SK-N-SH treated with all-trans-retinoic acid at 6 μM for 48 hours (cell line): ENCODE measurements around the gene RNU5D-1.

Source experiments
- ATAC-seq: fragments of 200-7000 bp; cut with Tn5 transposase; 3 replicates; pipeline ENCODE4 v1.9.1; 2020; ENCODE audit warnings: mild to moderate bottlenecking, moderate library complexity
- ARNTL ChIP-seq: fragments of 450-650 bp; formaldehyde crosslinking; IDR thresholded peaks from 2 replicates; pipeline ENCODE4 v1.5.0; 2020; ENCODE audit warnings: low read depth, mild to moderate bottlenecking, moderate library complexity, borderline replicate concordance
- BACH2 ChIP-seq: fragments of 250-450 bp; sonication (Bioruptor Pico); IDR thresholded peaks from 2 replicates; pipeline ENCODE4 v1.9.0; 2021; ENCODE audit warnings: mild to moderate bottlenecking, borderline replicate concordance
- CSDC2 ChIP-seq: fragments of 250-450 bp; sonication (Bioruptor Pico); IDR thresholded peaks from 2 replicates; pipeline ENCODE4 v1.5.0; 2020; ENCODE audit warnings: mild to moderate bottlenecking, moderate library complexity
- ESRRG ChIP-seq: fragments of 250-450 bp; sonication (Bioruptor Pico); IDR thresholded peaks from 2 replicates; pipeline ENCODE4 v1.6.1; 2021; ENCODE audit warnings: mild to moderate bottlenecking
- GLIS3 ChIP-seq: fragments of 250-450 bp; sonication (Bioruptor Pico); IDR thresholded peaks from 2 replicates; pipeline ENCODE4 v1.5.0; 2020; ENCODE audit warnings: mild to moderate bottlenecking, moderate library complexity
- ISL1 ChIP-seq: fragments of 250-450 bp; sonication (Bioruptor Pico); IDR thresholded peaks from 2 replicates; pipeline ENCODE4 v2.1.2; 2022; ENCODE audit warnings: mild to moderate bottlenecking, moderate library complexity
- OSR1 ChIP-seq: fragments of 250-450 bp; sonication (Bioruptor Pico); IDR thresholded peaks from 2 replicates; pipeline ENCODE4 v1.8.0; 2022; ENCODE audit warnings: moderate library complexity, mild to moderate bottlenecking, inconsistent platforms
- PPARA ChIP-seq: fragments of 250-450 bp; sonication (Bioruptor Pico); IDR thresholded peaks from 2 replicates; pipeline ENCODE4 v1.5.0; 2020; ENCODE audit warnings: mild to moderate bottlenecking, borderline replicate concordance
- RARB ChIP-seq: fragments of 250-450 bp; sonication (Bioruptor Pico); IDR thresholded peaks from 2 replicates; pipeline ENCODE4 v1.8.0; 2021; ENCODE audit warnings: mild to moderate bottlenecking, moderate library complexity
- SNAI2 ChIP-seq: fragments of 250-450 bp; sonication (Bioruptor Pico); IDR thresholded peaks from 2 replicates; pipeline ENCODE4 v1.5.0; 2020; ENCODE audit warnings: mild to moderate bottlenecking, moderate library complexity
- TCF4 ChIP-seq: fragments of 250-450 bp; sonication (Bioruptor Pico); IDR thresholded peaks from 2 replicates; pipeline ENCODE4 v1.8.0; 2021; ENCODE audit warnings: mild to moderate bottlenecking, moderate library complexity, borderline replicate concordance
- TOX ChIP-seq: fragments of 250-450 bp; sonication (Bioruptor Pico); IDR thresholded peaks from 2 replicates; pipeline ENCODE4 v1.8.0; 2021; ENCODE audit warnings: mild to moderate bottlenecking, moderate library complexity, borderline replicate concordance
- ZC3H10 ChIP-seq: fragments of 250-450 bp; sonication (Bioruptor Pico); IDR thresholded peaks from 2 replicates; pipeline ENCODE4 v1.5.1; 2021; ENCODE audit warnings: mild to moderate bottlenecking, moderate library complexity
- ZFP3 ChIP-seq: fragments of 250-450 bp; sonication (Bioruptor Pico); IDR thresholded peaks from 2 replicates; pipeline ENCODE4 v1.5.0; 2020; ENCODE audit warnings: mild to moderate bottlenecking, moderate library complexity
- ZFP30 ChIP-seq: fragments of 450-650 bp; formaldehyde crosslinking; IDR thresholded peaks from 2 replicates; pipeline ENCODE4 v1.5.0; 2022; ENCODE audit warnings: mild to moderate bottlenecking, moderate library complexity
- ZNF565 ChIP-seq: fragments of 450-650 bp; formaldehyde crosslinking; conservative IDR thresholded peaks from 2 replicates; pipeline ENCODE4 v1.5.0; 2020; ENCODE audit warnings: low read depth, mild to moderate bottlenecking, moderate library complexity
- ZNF70 ChIP-seq: fragments of 450-650 bp; formaldehyde crosslinking; IDR thresholded peaks from 2 replicates; pipeline ENCODE4 v1.5.0; 2020; ENCODE audit warnings: mild to moderate bottlenecking, moderate library complexity
- ZNF8 ChIP-seq: fragments of 450-650 bp; formaldehyde crosslinking; IDR thresholded peaks from 2 replicates; pipeline ENCODE4 v1.5.0; 2020; ENCODE audit warnings: mild to moderate bottlenecking, moderate library complexity
- TF ChIP-seq, protein P1 (sequence below): fragments of 250-450 bp; sonication (Bioruptor Pico); IDR thresholded peaks from 2 replicates; pipeline ENCODE4 v1.5.0; 2020; ENCODE audit warnings: mild to moderate bottlenecking, moderate library complexity
- TF ChIP-seq, protein P2 (sequence below): fragments of 250-450 bp; sonication (Bioruptor Pico); IDR thresholded peaks from 2 replicates; pipeline ENCODE4 v1.5.1; 2021; ENCODE audit warnings: mild to moderate bottlenecking, moderate library complexity
- TF ChIP-seq, protein P3 (sequence below): fragments of 250-450 bp; sonication (Bioruptor Pico); IDR thresholded peaks from 2 replicates; pipeline ENCODE4 v1.8.0; 2021; ENCODE audit warnings: low read depth, mild to moderate bottlenecking, moderate library complexity, borderline replicate concordance
- TF ChIP-seq, protein P4 (sequence below): fragments of 250-450 bp; sonication (Bioruptor Pico); IDR thresholded peaks from 2 replicates; pipeline ENCODE4 v1.5.1; 2020; ENCODE audit warnings: low read depth, mild to moderate bottlenecking, moderate library complexity
- TF ChIP-seq, protein P5 (sequence below): fragments of 250-450 bp; sonication (Bioruptor Pico); IDR thresholded peaks from 2 replicates; pipeline ENCODE4 v1.8.0; 2020; ENCODE audit warnings: mild to moderate bottlenecking, moderate library complexity, borderline replicate concordance

RNU5D-1 gene

DNA sequence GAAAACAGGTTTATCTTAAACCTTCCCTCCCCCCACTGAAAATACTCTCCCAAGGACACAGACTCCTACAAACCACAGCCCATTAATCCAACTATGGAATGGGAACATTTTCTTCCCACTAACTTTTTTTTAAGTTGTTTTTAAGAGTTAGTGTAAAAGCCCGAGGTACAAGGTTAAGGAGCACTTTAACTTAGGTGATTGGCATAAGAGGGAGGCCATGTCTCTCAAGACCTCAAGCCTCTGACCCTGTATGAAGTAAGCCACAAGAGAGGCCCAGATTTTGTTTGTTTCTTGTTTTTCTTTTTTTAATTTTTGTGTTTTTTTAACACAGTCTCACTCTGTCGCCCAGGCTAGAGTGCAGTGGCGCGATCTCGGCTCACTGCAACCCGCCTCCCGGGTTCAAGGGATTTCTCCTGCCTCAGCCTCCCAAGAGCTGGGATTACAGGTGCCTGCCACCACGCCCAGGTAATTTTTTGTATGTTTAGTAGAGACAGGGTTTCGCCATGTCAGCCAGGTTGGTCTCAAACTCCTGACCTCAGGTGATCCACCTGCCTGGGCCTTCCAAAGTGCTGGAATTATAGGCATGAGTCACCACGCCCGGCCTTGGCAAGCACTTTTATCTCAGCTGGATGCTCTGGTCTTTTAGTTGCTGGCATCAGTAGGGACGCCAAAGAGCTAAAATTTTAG, 42.1 kb downstream of the RNU5D-1 start:
- ATAC-seq = no peak
- TF ChIP-seq, protein P1, sequence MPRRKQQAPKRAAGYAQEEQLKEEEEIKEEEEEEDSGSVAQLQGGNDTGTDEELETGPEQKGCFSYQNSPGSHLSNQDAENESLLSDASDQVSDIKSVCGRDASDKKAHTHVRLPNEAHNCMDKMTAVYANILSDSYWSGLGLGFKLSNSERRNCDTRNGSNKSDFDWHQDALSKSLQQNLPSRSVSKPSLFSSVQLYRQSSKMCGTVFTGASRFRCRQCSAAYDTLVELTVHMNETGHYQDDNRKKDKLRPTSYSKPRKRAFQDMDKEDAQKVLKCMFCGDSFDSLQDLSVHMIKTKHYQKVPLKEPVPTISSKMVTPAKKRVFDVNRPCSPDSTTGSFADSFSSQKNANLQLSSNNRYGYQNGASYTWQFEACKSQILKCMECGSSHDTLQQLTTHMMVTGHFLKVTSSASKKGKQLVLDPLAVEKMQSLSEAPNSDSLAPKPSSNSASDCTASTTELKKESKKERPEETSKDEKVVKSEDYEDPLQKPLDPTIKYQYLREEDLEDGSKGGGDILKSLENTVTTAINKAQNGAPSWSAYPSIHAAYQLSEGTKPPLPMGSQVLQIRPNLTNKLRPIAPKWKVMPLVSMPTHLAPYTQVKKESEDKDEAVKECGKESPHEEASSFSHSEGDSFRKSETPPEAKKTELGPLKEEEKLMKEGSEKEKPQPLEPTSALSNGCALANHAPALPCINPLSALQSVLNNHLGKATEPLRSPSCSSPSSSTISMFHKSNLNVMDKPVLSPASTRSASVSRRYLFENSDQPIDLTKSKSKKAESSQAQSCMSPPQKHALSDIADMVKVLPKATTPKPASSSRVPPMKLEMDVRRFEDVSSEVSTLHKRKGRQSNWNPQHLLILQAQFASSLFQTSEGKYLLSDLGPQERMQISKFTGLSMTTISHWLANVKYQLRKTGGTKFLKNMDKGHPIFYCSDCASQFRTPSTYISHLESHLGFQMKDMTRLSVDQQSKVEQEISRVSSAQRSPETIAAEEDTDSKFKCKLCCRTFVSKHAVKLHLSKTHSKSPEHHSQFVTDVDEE (CRISPR knock-in tag) = no peak
- TF ChIP-seq ZNF8 (CRISPR knock-in tag) (no peak), GLIS3 (CRISPR knock-in tag) (no peak), TCF4 (CRISPR knock-in tag) (no peak), RARB (CRISPR knock-in tag) (no peak), ZNF70 (no peak), ESRRG (CRISPR knock-in tag) (no peak), PPARA (CRISPR knock-in tag) (no peak), ZFP3 (no peak), SNAI2 (CRISPR knock-in tag) (no peak), TOX (CRISPR knock-in tag) (no peak)
- TF ChIP-seq, protein P2, sequence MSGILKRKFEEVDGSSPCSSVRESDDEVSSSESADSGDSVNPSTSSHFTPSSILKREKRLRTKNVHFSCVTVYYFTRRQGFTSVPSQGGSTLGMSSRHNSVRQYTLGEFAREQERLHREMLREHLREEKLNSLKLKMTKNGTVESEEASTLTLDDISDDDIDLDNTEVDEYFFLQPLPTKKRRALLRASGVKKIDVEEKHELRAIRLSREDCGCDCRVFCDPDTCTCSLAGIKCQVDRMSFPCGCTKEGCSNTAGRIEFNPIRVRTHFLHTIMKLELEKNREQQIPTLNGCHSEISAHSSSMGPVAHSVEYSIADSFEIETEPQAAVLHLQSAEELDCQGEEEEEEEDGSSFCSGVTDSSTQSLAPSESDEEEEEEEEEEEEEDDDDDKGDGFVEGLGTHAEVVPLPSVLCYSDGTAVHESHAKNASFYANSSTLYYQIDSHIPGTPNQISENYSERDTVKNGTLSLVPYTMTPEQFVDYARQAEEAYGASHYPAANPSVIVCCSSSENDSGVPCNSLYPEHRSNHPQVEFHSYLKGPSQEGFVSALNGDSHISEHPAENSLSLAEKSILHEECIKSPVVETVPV (CRISPR knock-in tag) = no peak
- TF ChIP-seq, protein P3, sequence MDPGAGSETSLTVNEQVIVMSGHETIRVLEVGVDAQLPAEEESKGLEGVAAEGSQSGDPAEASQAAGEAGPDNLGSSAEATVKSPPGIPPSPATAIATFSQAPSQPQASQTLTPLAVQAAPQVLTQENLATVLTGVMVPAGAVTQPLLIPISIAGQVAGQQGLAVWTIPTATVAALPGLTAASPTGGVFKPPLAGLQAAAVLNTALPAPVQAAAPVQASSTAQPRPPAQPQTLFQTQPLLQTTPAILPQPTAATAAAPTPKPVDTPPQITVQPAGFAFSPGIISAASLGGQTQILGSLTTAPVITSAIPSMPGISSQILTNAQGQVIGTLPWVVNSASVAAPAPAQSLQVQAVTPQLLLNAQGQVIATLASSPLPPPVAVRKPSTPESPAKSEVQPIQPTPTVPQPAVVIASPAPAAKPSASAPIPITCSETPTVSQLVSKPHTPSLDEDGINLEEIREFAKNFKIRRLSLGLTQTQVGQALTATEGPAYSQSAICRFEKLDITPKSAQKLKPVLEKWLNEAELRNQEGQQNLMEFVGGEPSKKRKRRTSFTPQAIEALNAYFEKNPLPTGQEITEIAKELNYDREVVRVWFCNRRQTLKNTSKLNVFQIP = no peak
- TF ChIP-seq, protein P4, sequence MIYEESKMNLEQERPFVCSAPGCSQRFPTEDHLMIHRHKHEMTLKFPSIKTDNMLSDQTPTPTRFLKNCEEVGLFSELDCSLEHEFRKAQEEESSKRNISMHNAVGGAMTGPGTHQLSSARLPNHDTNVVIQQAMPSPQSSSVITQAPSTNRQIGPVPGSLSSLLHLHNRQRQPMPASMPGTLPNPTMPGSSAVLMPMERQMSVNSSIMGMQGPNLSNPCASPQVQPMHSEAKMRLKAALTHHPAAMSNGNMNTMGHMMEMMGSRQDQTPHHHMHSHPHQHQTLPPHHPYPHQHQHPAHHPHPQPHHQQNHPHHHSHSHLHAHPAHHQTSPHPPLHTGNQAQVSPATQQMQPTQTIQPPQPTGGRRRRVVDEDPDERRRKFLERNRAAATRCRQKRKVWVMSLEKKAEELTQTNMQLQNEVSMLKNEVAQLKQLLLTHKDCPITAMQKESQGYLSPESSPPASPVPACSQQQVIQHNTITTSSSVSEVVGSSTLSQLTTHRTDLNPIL (CRISPR knock-in tag) = no peak
- TF ChIP-seq, all 23 proteins: peak for 0

DNA sequence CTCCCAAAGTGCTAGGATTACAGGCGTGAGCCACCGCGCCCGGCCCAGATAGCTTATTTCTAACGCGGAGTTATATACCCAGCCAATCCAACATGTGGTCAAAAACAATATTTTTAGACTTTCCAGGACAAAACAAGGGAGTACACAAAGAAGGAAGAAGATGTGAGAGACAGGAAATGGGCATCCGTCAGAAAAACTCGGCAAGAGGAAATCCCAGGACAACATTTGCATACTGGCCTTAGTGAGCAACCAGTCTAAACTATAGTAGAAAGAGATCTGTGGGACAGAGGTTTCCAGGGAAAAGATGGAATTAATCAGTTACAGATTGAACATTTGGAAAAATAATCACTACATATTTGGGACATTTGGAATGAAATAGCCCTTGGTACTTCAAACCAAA, 45.1 kb downstream of the RNU5D-1 start:
- TF ChIP-seq ZFP3 (no peak), ZNF8 (CRISPR knock-in tag) (no peak), ISL1 (CRISPR knock-in tag) (no peak), TCF4 (CRISPR knock-in tag) (no peak), ZNF70 (no peak), RARB (CRISPR knock-in tag) (no peak), ZNF565 (no peak), ZC3H10 (CRISPR knock-in tag) (no peak), ARNTL (no peak), ESRRG (CRISPR knock-in tag) (no peak)
- TF ChIP-seq, protein P2 (CRISPR knock-in tag) = no peak
- TF ChIP-seq, protein P5, sequence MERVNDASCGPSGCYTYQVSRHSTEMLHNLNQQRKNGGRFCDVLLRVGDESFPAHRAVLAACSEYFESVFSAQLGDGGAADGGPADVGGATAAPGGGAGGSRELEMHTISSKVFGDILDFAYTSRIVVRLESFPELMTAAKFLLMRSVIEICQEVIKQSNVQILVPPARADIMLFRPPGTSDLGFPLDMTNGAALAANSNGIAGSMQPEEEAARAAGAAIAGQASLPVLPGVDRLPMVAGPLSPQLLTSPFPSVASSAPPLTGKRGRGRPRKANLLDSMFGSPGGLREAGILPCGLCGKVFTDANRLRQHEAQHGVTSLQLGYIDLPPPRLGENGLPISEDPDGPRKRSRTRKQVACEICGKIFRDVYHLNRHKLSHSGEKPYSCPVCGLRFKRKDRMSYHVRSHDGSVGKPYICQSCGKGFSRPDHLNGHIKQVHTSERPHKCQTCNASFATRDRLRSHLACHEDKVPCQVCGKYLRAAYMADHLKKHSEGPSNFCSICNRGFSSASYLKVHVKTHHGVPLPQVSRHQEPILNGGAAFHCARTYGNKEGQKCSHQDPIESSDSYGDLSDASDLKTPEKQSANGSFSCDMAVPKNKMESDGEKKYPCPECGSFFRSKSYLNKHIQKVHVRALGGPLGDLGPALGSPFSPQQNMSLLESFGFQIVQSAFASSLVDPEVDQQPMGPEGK (CRISPR knock-in tag) = no peak
- ATAC-seq = no peak

DNA sequence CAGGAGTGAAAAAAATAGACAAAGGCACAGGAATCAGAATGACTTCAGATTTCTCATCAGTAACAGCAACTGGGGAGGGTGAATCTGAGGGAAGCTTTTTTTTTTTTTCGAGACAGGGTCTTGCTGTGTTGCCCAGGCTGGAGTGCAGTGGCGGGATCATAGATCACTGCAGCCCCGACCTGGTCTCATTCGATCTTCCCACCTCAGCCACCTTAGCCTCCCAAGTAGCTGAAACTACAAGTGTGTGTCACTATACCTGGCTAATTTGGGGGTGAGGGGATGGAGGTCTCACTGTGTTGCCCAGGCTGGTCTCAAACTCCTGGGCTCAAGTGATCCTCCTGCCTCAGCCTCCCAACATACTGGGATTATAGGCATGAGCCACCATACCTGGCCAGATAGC, 45.8 kb downstream of the RNU5D-1 start:
- ATAC-seq = no peak
- TF ChIP-seq CSDC2 (CRISPR knock-in tag) (no peak), GLIS3 (CRISPR knock-in tag) (no peak), ZFP3 (no peak), ZFP30 (CRISPR knock-in tag) (no peak), ZNF565 (no peak), TOX (CRISPR knock-in tag) (no peak), OSR1 (no peak), BACH2 (CRISPR knock-in tag) (no peak)
- TF ChIP-seq, protein P4 (CRISPR knock-in tag) = no peak
- TF ChIP-seq, protein P2 (CRISPR knock-in tag) = no peak
